ENCODE measurements around the gene SELENOI.
"Not testable (repeated sequence)": the region's sequence is repeated elsewhere in the genome, so short reads cannot be mapped to it uniquely, and the experiment has no call there.

SELENOI gene

GRCh38 chr2:26364669-26365068, 18.7 kb downstream of the SELENOI start:
- H3K36me3 Mint-ChIP-seq = peaks cover 15% of the 10 kb centered on the region
- H3K4me1 Mint-ChIP-seq = peaks cover 33% of the 10 kb centered on the region
- H3K27me3 Mint-ChIP-seq = no peaks in the 10 kb centered on the region
- H3K27ac Mint-ChIP-seq = no peak overlapping the region
- H3K9me3 Mint-ChIP-seq = no peaks in the 10 kb centered on the region
- H3K4me3 Mint-ChIP-seq = no peak overlapping the region

GRCh38 chr2:26366957-26367356, 21.0 kb downstream of the SELENOI start:
- Mint-ChIP-seq H3K4me1 (peaks cover 16% of the 10 kb centered on the region), H3K27me3 (no peaks in the 10 kb centered on the region), H3K36me3 (peaks cover 15% of the 10 kb centered on the region), H3K9me3 (no peaks in the 10 kb centered on the region), H3K4me3 (no peak overlapping the region), H3K27ac (no peak overlapping the region)

GRCh38 chr2:26369664-26370063, 23.7 kb downstream of the SELENOI start:
- H3K4me1 Mint-ChIP-seq, H3K27me3 Mint-ChIP-seq, H3K9me3 Mint-ChIP-seq, H3K4me3 Mint-ChIP-seq: not testable (repeated sequence)
- Mint-ChIP-seq H3K36me3 (peaks cover 23% of the 10 kb centered on the region), H3K27ac (peak overlapping the region; percentile 15)

- peaks cover 27% of the 10 kb centered on the region for H3K36me3 Mint-ChIP-seq
- not testable (repeated sequence) for H3K4me3 Mint-ChIP-seq
Measured at GRCh38 chr2:26370909-26371308, 25.0 kb downstream of the SELENOI start.

GRCh38 chr2:26376799-26377198, 30.9 kb downstream of the SELENOI start:
- H3K27me3 Mint-ChIP-seq = no peaks in the 10 kb centered on the region
- H3K9me3 Mint-ChIP-seq = no peaks in the 10 kb centered on the region
- H3K27ac Mint-ChIP-seq = no peak overlapping the region
- peaks cover 38% of the 10 kb centered on the region for H3K36me3 Mint-ChIP-seq
- peaks cover 18% of the 10 kb centered on the region for H3K4me1 Mint-ChIP-seq
- H3K4me3 Mint-ChIP-seq = no peak overlapping the region

More at GRCh38 chr2:26370909-26371308, 25.0 kb downstream of the SELENOI start:
- H3K27me3 Mint-ChIP-seq, H3K27ac Mint-ChIP-seq, H3K4me1 Mint-ChIP-seq, H3K9me3 Mint-ChIP-seq: not testable (repeated sequence)

- no peaks in the 10 kb centered on the region for H3K27me3 Mint-ChIP-seq
- H3K27ac Mint-ChIP-seq = no peak overlapping the region
- peaks cover 34% of the 10 kb centered on the region for H3K36me3 Mint-ChIP-seq
- H3K4me1 Mint-ChIP-seq = peaks cover 22% of the 10 kb centered on the region
- no peaks in the 10 kb centered on the region for H3K9me3 Mint-ChIP-seq
- no peak overlapping the region for H3K4me3 Mint-ChIP-seq
Measured at GRCh38 chr2:26380281-26380680, 34.3 kb downstream of the SELENOI start.

GRCh38 chr2:26382564-26382963, 36.6 kb downstream of the SELENOI start:
- Mint-ChIP-seq H3K27ac (no peak overlapping the region), H3K4me3 (no peak overlapping the region), H3K27me3 (no peaks in the 10 kb centered on the region), H3K36me3 (peaks cover 26% of the 10 kb centered on the region), H3K4me1 (peaks cover 12% of the 10 kb centered on the region), H3K9me3 (no peaks in the 10 kb centered on the region)

- Mint-ChIP-seq H3K4me1 (peaks cover 4% of the 10 kb centered on the region), H3K27ac (no peak overlapping the region), H3K4me3 (no peak overlapping the region), H3K27me3 (no peaks in the 10 kb centered on the region), H3K9me3 (no peaks in the 10 kb centered on the region), H3K36me3 (peaks cover 16% of the 10 kb centered on the region)
Measured at GRCh38 chr2:26384183-26384582, 38.2 kb downstream of the SELENOI start.

- Mint-ChIP-seq H3K27me3 (no peaks in the 10 kb centered on the region), H3K4me1 (peaks cover 4% of the 10 kb centered on the region), H3K4me3 (no peak overlapping the region), H3K36me3 (peaks cover 18% of the 10 kb centered on the region), H3K27ac (no peak overlapping the region), H3K9me3 (no peaks in the 10 kb centered on the region)
Measured at GRCh38 chr2:26384597-26384996, 38.7 kb downstream of the SELENOI start.

- peaks cover 19% of the 10 kb centered on the region for H3K36me3 Mint-ChIP-seq
- no peak overlapping the region for H3K27ac Mint-ChIP-seq
- H3K4me1 Mint-ChIP-seq = peaks cover 4% of the 10 kb centered on the region
- H3K9me3 Mint-ChIP-seq = no peaks in the 10 kb centered on the region
- H3K27me3 Mint-ChIP-seq = no peaks in the 10 kb centered on the region
- no peak overlapping the region for H3K4me3 Mint-ChIP-seq
Measured at GRCh38 chr2:26387189-26387588, 41.2 kb downstream of the SELENOI start.

GRCh38 chr2:26394694-26395093, 48.8 kb downstream of the SELENOI start:
- H3K9me3 Mint-ChIP-seq = no peaks in the 10 kb centered on the region
- no peaks in the 10 kb centered on the region for H3K27me3 Mint-ChIP-seq
- peaks cover 9% of the 10 kb centered on the region for H3K36me3 Mint-ChIP-seq
- peaks cover 26% of the 10 kb centered on the region for H3K4me1 Mint-ChIP-seq
- H3K27ac Mint-ChIP-seq = peak overlapping the region; percentile 41
- H3K4me3 Mint-ChIP-seq = no peak overlapping the region

GRCh38 chr2:26395394-26395793, 49.5 kb downstream of the SELENOI start:
- Mint-ChIP-seq H3K36me3 (peaks cover 5% of the 10 kb centered on the region), H3K4me1 (peaks cover 26% of the 10 kb centered on the region), H3K27me3 (no peaks in the 10 kb centered on the region), H3K4me3 (no peak overlapping the region), H3K27ac (no peak overlapping the region), H3K9me3 (no peaks in the 10 kb centered on the region)

- Mint-ChIP-seq H3K4me1 (peaks cover 26% of the 10 kb centered on the region), H3K4me3 (peak overlapping the region; percentile 53), H3K27me3 (peaks cover 3% of the 10 kb centered on the region), H3K9me3 (no peaks in the 10 kb centered on the region), H3K27ac (peak overlapping the region; percentile 76), H3K36me3 (peaks cover 2% of the 10 kb centered on the region)
Measured at GRCh38 chr2:26396734-26397298, 50.9 kb downstream of the SELENOI start.

GRCh38 chr2:26399771-26400376, 53.9 kb downstream of the SELENOI start:
- H3K4me3 Mint-ChIP-seq = no peak overlapping the region
- H3K36me3 Mint-ChIP-seq = peaks cover 2% of the 10 kb centered on the region
- peaks cover 4% of the 10 kb centered on the region for H3K27me3 Mint-ChIP-seq
- no peak overlapping the region for H3K27ac Mint-ChIP-seq
- H3K9me3 Mint-ChIP-seq = no peaks in the 10 kb centered on the region
- H3K4me1 Mint-ChIP-seq = peaks cover 22% of the 10 kb centered on the region

GRCh38 chr2:26400723-26401122, 54.8 kb downstream of the SELENOI start:
- Mint-ChIP-seq H3K36me3 (peaks cover 2% of the 10 kb centered on the region), H3K4me3 (no peak overlapping the region), H3K9me3 (no peaks in the 10 kb centered on the region), H3K27me3 (peaks cover 4% of the 10 kb centered on the region), H3K27ac (no peak overlapping the region), H3K4me1 (peaks cover 19% of the 10 kb centered on the region)

GRCh38 chr2:26401739-26402541, 56.0 kb downstream of the SELENOI start, which contains the start of gene DRC1:
TSS of gene DRC1 (plus strand) at chr2:26401920. CDS start at chr2:26401990, 70 bp downstream.
- Mint-ChIP-seq H3K4me1 (peaks cover 7% of the 10 kb centered on the region), H3K4me3 (no peak within 1 kb of the TSS), H3K27me3 (peaks cover 4% of the 10 kb centered on the region), H3K27ac (no peak within 1 kb of the TSS), H3K36me3 (peaks cover under 1% of the 10 kb centered on the region), H3K9me3 (no peaks in the 10 kb centered on the region)
